Astrocyte of the spinal cord (primary cell): Measurements from ENCODE around the gene ARHGEF9.
A peak's percentile ranks its signal among the peaks of the same experiment; 100 is the strongest.
"Not testable (repeated sequence)": the region's sequence is repeated elsewhere in the genome, so short reads cannot be mapped to it uniquely, and the experiment has no call there.

Experiments used
- DNase-seq: peaks from one replicate; pipeline ENCODE4 v3.0.0; 2011; ENCODE audit warnings: low read depth, low spot score
- H3K4me3 ChIP-seq: 2 replicates; pipeline ENCODE4 v1.5.1; 2011; ENCODE audit warnings: low read depth, mild to moderate bottlenecking, low read length, moderate library complexity
- CTCF ChIP-seq: IDR thresholded peaks from 2 replicates; pipeline ENCODE4 v1.5.1; 2012; ENCODE audit warnings: low read depth, mild to moderate bottlenecking, low read length, inconsistent platforms
- in situ Hi-C: cut with HindIII; loops from 2 replicates; pipeline ENCODE4 v1.10.0; 2017; ENCODE audit warnings: low sequenced_read_pairs

The ARHGEF9 gene

GRCh38 chrX:63784902-63785707, at the start of gene ARHGEF9:
ARHGEF9 (minus strand) TSS chrX:63785214; CDS start chrX:63785145, 69 bp downstream.
- DNase-seq = no peak
- peak within 1 kb of the TSS; percentile 27 for H3K4me3 ChIP-seq
- in situ Hi-C loops = no loop called here
- no peak for TF ChIP-seq CTCF

GRCh38 chrX:63825446-63825845, 40.4 kb upstream of the ARHGEF9 start:
- in situ Hi-C loops, DNase-seq, H3K4me3 ChIP-seq: not testable (repeated sequence)

GRCh38 chrX:63818156-63818555, 33.1 kb upstream of the ARHGEF9 start:
- H3K4me3 ChIP-seq = no peak overlapping the region
- DNase-seq = no peak
- in situ Hi-C loops = no loop called here
- TF ChIP-seq CTCF = no peak

- TF ChIP-seq CTCF = no peak
- no peak for DNase-seq
- in situ Hi-C loops = no loop called here
- no peak overlapping the region for H3K4me3 ChIP-seq
Observed at GRCh38 chrX:63817696-63818095, 32.7 kb upstream of the ARHGEF9 start.

- no peak overlapping the region for H3K4me3 ChIP-seq
- no peak for TF ChIP-seq CTCF
- in situ Hi-C loops = no loop called here
- no peak for DNase-seq
Observed at GRCh38 chrX:63812823-63813222, 27.8 kb upstream of the ARHGEF9 start.

GRCh38 chrX:63810746-63811145, 25.7 kb upstream of the ARHGEF9 start:
- in situ Hi-C loops = no loop called here
- TF ChIP-seq CTCF = no peak
- no peak overlapping the region for H3K4me3 ChIP-seq

GRCh38 chrX:63809173-63809572, 24.2 kb upstream of the ARHGEF9 start:
- no peak overlapping the region for H3K4me3 ChIP-seq
- in situ Hi-C loops = no loop called here
- DNase-seq = no peak
- no peak for TF ChIP-seq CTCF

More at GRCh38 chrX:63810746-63811145, 25.7 kb upstream of the ARHGEF9 start:
- DNase-seq = no peak

GRCh38 chrX:63795406-63795805, 10.4 kb upstream of the ARHGEF9 start:
- DNase-seq, H3K4me3 ChIP-seq, in situ Hi-C loops: not testable (repeated sequence)
